Neural cell (in vitro differentiated cells): Measurements from ENCODE around the gene ANGPT4.

ENCODE experiments used
- CTCF ChIP-seq: fragments of 450-650 bp; IDR thresholded peaks from 2 replicates; pipeline ENCODE4 v1.5.1; 2014; ENCODE audit warnings: antibody characterized with exemption, mild to moderate bottlenecking, moderate library complexity; ENCODE audit not compliant: poor library complexity, severe bottlenecking
- EP300 ChIP-seq: fragments of 450-650 bp; conservative IDR thresholded peaks from 2 replicates; pipeline ENCODE4 v1.6.1; 2014; ENCODE audit warnings: antibody characterized with exemption, mild to moderate bottlenecking, moderate library complexity; ENCODE audit not compliant: poor library complexity, severe bottlenecking
- EZH2 ChIP-seq: fragments of 200-600, 300-800 bp; shearing (Covaris generic), sonication (generic); IDR thresholded peaks from 2 replicates; pipeline ENCODE4 v1.6.1; 2014; ENCODE audit warnings: antibody characterized with exemption, low read length, borderline replicate concordance, mild to moderate bottlenecking; ENCODE audit not compliant: insufficient read depth, poor library complexity, severe bottlenecking
- MXI1 ChIP-seq: fragments of 450-650 bp; conservative IDR thresholded peaks from 2 replicates; pipeline ENCODE4 v1.6.1; 2014; ENCODE audit warnings: antibody characterized with exemption, mild to moderate bottlenecking; ENCODE audit not compliant: poor library complexity, severe bottlenecking
- POLR2AphosphoS5 ChIP-seq: IDR thresholded peaks from 2 replicates; pipeline ENCODE4 v1.6.1; 2012
- REST ChIP-seq: IDR thresholded peaks from 2 replicates; pipeline ENCODE4 v1.6.1; 2012; ENCODE audit warnings: borderline replicate concordance

GRCh38 chr20:860891-861290 is 55.2 kb downstream of the ANGPT4 start:
- TF ChIP-seq EP300: no peak
- no peak for TF ChIP-seq CTCF
- no peak for TF ChIP-seq POLR2AphosphoS5
- no peak for TF ChIP-seq EZH2
- TF ChIP-seq REST: no peak
- no peak for TF ChIP-seq MXI1
